Psoas muscle (tissue), 8 donors: ENCODE data around the gene HIPK1. TPM values are rescaled to one million over a fixed set of nuclear protein-coding genes. Genes with fewer than 3 reads are reported as not detected.

ENCODE experiments used
- ATAC-seq, 4 donors: fragments of 200-7000 bp; cut with Tn5 transposase; one replicate each; pipeline ENCODE4 v1.9.1; 2020; ENCODE audit warnings: moderate library complexity in 3 of 4, mild to moderate bottlenecking in 2 of 4
- DNase-seq, 2 donors: peaks; one replicate each; pipeline ENCODE4 v3.0.0-alpha.2; 2020
- H3K27ac ChIP-seq: fragments of 200-600 bp; one replicate; pipeline ENCODE4 v1.8.0; 2022
- H3K27me3 ChIP-seq, 3 donors: fragments of 200-600 bp in 1 of 3; one replicate each; pipeline versions ENCODE4 v1.6.1 to v1.8.0; 2013 to 2022; ENCODE audit warnings: low read length in 2 of 3, mild to moderate bottlenecking in 2 of 3, moderate library complexity in 1 of 3; ENCODE audit not compliant: insufficient read depth in 3 of 3
- H3K36me3 ChIP-seq, 2 donors: fragments of 200-600 bp in 1 of 2; one replicate each; pipeline versions ENCODE4 v1.6.1 to v1.8.0; 2013 to 2022; ENCODE audit warnings: low read depth in 1 of 2, mild to moderate bottlenecking in 1 of 2, moderate library complexity in 1 of 2; ENCODE audit not compliant: insufficient read depth in 1 of 2
- H3K4me1 ChIP-seq: fragments of 200-600 bp; one replicate; pipeline ENCODE4 v1.8.0; 2022
- H3K4me3 ChIP-seq: fragments of 200-600 bp; one replicate; pipeline ENCODE4 v1.8.0; 2022; ENCODE audit warnings: mild to moderate bottlenecking
- H3K9me3 ChIP-seq: fragments of 200-600 bp; one replicate; pipeline ENCODE4 v1.8.0; 2022
- WGBS, 3 donors: extraction: QIAGEN DNeasy Blood & Tissue Kit; methylation state at CpG; one replicate each; pipeline versions ENCODE4 v1.1.6 to v1.1.7; 2013; 5-methylcytosine and 5-hydroxymethylcytosine counted together
- intact Hi-C, 2 donors: fragments of 100-400 bp; cut with DNase I; formaldehyde crosslinking; loops; one replicate each; pipeline versions ENCODE4 v1.11.0 to v1.14.2; 2022
- polyA plus RNA-seq, 3 donors: library from polyadenylated mRNA; stranded (reverse); fragments of 200-250 nt; gene quantifications; one replicate each; pipeline ENCODE4 v1.2.3, GENCODE V29; 2013
- total RNA-seq, 4 donors: library from RNA; stranded (reverse); fragmentation: NEBNext Ultra II Directional in 2 of 4; extraction: Animal tissue kit (Norgen Biotek cat#: 25700) in 2 of 4; gene quantifications; one replicate each; pipeline versions ENCODE4 v1.2.1 to v1.2.4, GENCODE V29; 2021 to 2023
- TF ChIP-seq, protein P1 (sequence below): fragments of 200-600 bp; IDR thresholded peaks from one replicate; pipeline ENCODE4 v1.8.0; 2022; ENCODE audit warnings: antibody characterized with exemption
- donor health status: healthy with polysubstance abuse.
- donor health status: DM: no; HTN: no; CAD: no; lungs with moderate emphysema.
- donor health status: Bipolar disorder and iron deficiency.
- donor health status: healthy.
- donor health status: DM: yes; HTN: yes; CAD: no.
- donor health status: DM: no; HTN: no; CAD: no.
- donor health status: DM: no; HTN: no; CAD: no.
- donor health status: DM: yes; HTN: yes; CAD: no.

The HIPK1 gene
- total and polyA plus RNA-seq, 7 donors, result 16.8 to 80.6 (median 56.0) TPM

- no peak for ATAC-seq
- intact Hi-C loops, result no loop called here
- no peak overlapping the region for H3K27ac ChIP-seq
- no peak overlapping the region for H3K4me3 ChIP-seq
- H3K9me3 ChIP-seq, result no peaks in the 10 kb centered on the region
- TF ChIP-seq, protein P1, sequence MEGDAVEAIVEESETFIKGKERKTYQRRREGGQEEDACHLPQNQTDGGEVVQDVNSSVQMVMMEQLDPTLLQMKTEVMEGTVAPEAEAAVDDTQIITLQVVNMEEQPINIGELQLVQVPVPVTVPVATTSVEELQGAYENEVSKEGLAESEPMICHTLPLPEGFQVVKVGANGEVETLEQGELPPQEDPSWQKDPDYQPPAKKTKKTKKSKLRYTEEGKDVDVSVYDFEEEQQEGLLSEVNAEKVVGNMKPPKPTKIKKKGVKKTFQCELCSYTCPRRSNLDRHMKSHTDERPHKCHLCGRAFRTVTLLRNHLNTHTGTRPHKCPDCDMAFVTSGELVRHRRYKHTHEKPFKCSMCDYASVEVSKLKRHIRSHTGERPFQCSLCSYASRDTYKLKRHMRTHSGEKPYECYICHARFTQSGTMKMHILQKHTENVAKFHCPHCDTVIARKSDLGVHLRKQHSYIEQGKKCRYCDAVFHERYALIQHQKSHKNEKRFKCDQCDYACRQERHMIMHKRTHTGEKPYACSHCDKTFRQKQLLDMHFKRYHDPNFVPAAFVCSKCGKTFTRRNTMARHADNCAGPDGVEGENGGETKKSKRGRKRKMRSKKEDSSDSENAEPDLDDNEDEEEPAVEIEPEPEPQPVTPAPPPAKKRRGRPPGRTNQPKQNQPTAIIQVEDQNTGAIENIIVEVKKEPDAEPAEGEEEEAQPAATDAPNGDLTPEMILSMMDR, result no peak
- H3K27me3 ChIP-seq, result no peaks in the 10 kb centered on the region
- peaks cover 0 to 27% of the 10 kb centered on the region in 2 donors for H3K36me3 ChIP-seq
- peaks cover 63% of the 10 kb centered on the region for H3K4me1 ChIP-seq
- no peak for DNase-seq
- WGBS, 3 donors, result 73 to 86% (median 86%) methylated on average over 5 of the region's 5 CpGs
These were observed 9.1 kb downstream of the HIPK1 start for GRCh38 chr1:113938192-113938591.

DNA sequence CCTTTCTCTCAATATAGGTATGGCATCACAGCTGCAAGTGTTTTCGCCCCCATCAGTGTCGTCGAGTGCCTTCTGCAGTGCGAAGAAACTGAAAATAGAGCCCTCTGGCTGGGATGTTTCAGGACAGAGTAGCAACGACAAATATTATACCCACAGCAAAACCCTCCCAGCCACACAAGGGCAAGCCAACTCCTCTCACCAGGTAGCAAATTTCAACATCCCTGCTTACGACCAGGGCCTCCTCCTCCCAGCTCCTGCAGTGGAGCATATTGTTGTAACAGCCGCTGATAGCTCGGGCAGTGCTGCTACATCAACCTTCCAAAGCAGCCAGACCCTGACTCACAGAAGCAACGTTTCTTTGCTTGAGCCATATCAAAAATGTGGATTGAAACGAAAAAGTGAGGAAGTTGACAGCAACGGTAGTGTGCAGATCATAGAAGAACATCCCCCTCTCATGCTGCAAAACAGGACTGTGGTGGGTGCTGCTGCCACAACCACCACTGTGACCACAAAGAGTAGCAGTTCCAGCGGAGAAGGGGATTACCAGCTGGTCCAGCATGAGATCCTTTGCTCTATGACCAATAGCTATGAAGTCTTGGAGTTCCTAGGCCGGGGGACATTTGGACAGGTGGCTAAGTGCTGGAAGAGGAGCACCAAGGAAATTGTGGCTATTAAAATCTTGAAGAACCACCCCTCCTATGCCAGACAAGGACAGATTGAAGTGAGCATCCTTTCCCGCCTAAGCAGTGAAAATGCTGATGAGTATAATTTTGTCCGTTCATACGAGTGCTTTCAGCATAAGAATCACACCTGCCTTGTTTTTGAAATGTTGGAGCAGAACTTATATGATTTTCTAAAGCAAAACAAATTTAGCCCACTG, 11.5 kb downstream of the HIPK1 start:
- intact Hi-C loops, result no loop called here
- DNase-seq, result peak in 1 of 2 donors; percentile 53

DNA sequence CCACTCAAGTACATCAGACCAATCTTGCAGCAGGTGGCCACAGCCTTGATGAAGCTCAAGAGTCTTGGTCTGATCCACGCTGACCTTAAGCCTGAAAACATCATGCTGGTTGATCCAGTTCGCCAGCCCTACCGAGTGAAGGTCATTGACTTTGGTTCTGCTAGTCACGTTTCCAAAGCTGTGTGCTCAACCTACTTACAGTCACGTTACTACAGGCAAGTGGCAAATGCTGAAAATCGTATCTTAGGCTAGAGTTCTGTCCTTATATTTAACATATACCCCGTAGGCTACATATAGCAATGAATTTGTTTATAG, 12.1 kb downstream of the HIPK1 start:
- H3K36me3 ChIP-seq, result peaks cover 0 to 29% of the 10 kb centered on the region in 2 donors
- no peak for DNase-seq
- peak in 1 of 4 donors; percentile 45 for ATAC-seq
- WGBS, 3 donors, result 60 to 75% (median 65%) methylated on average over 7 of the region's 7 CpGs
- H3K27me3 ChIP-seq, result no peaks in the 10 kb centered on the region
- no peak overlapping the region for H3K4me3 ChIP-seq
- no peaks in the 10 kb centered on the region for H3K9me3 ChIP-seq
- H3K4me1 ChIP-seq, result peaks cover 50% of the 10 kb centered on the region
- intact Hi-C loops, result no loop called here
- TF ChIP-seq, protein P1, result no peak
- H3K27ac ChIP-seq, result peak overlapping the region; percentile 80

More for the DNA sequence above, 11.5 kb downstream of the HIPK1 start:
- peak; percentile 85 to 92 (median 90) for ATAC-seq
- Histone ChIP-seq H3K9me3 (no peaks in the 10 kb centered on the region), H3K4me1 (peaks cover 48% of the 10 kb centered on the region), H3K27ac (peak overlapping the region; percentile 80), H3K4me3 (peak overlapping the region; percentile 12), H3K27me3 (no peaks in the 10 kb centered on the region), H3K36me3 (peaks cover 0 to 29% of the 10 kb centered on the region in 2 donors)
- TF ChIP-seq, protein P1, result no peak
- WGBS, 3 donors, result 57 to 77% (median 57%) methylated on average over 16 of the region's 16 CpGs

DNA sequence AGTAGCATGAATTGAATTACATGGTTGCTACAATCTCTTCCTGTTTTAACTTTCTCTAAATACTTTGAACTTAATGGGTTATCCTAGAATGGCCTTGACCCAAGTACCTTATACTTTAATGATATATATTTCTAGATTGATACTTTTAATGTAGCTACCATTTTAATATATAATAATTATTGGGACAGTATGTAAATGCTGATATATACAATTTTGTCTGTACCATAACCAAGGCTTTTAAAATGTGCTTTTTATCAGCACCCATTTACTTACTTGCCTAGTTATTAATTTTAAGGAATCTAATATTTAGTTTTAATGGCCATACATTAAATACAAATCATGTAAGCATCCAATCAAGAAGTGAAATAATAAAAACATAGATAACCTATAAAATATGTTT, 13.4 kb downstream of the HIPK1 start:
- TF ChIP-seq, protein P1, result no peak
- Histone ChIP-seq H3K27ac (peak overlapping the region; percentile 80), H3K4me3 (no peak overlapping the region), H3K9me3 (no peaks in the 10 kb centered on the region), H3K27me3 (no peaks in the 10 kb centered on the region), H3K4me1 (peaks cover 50% of the 10 kb centered on the region), H3K36me3 (peaks cover 0 to 29% of the 10 kb centered on the region in 2 donors)
- intact Hi-C loops, result no loop called here
- DNase-seq (no peak), ATAC-seq (no peak)
